Spleen (tissue), 7 donors: ENCODE data around the gene LCAT.

Experiments
- POLR2A ChIP-seq, 3 donors: fragments of 450-650 bp; IDR thresholded peaks; one replicate each; pipeline ENCODE4 v1.5.1; 2017; ENCODE audit warnings: antibody characterized with exemption in 3 of 3, mild to moderate bottlenecking in 1 of 3
- POLR2AphosphoS5 ChIP-seq, 3 donors: sonication (generic); formaldehyde crosslinking; IDR thresholded peaks; one replicate each; pipeline ENCODE4 v1.5.1; 2017; ENCODE audit warnings: antibody characterized with exemption in 3 of 3
- TF ChIP-seq, protein P1 (sequence below), 11 experiments: fragments of 200-600 bp in 7 of 11; fragments of 450-650 bp in 4 of 11; sonication (generic) in 4 of 11; IDR thresholded peaks in 8 of 11; conservative IDR thresholded peaks in 3 of 11; 1 replicate in 7 of 11; 2 replicates in 4 of 11; pipeline versions ENCODE4 v1.4.0 to v1.8.0; 2016 to 2021; ENCODE audit warnings: antibody characterized with exemption in 11 of 11, inconsistent platforms in 4 of 11, mild to moderate bottlenecking in 1 of 11
- donor health status: DM: no; HTN: no; CAD: no; lungs with moderate emphysema.
- donor health status: DM: no; HTN: no; CAD: no.
- donor health status: DM: no; HTN: no; CAD: no.

GRCh38 chr16:67950335-67950843, 6.5 kb upstream of the LCAT start:
- TF ChIP-seq, protein P1, sequence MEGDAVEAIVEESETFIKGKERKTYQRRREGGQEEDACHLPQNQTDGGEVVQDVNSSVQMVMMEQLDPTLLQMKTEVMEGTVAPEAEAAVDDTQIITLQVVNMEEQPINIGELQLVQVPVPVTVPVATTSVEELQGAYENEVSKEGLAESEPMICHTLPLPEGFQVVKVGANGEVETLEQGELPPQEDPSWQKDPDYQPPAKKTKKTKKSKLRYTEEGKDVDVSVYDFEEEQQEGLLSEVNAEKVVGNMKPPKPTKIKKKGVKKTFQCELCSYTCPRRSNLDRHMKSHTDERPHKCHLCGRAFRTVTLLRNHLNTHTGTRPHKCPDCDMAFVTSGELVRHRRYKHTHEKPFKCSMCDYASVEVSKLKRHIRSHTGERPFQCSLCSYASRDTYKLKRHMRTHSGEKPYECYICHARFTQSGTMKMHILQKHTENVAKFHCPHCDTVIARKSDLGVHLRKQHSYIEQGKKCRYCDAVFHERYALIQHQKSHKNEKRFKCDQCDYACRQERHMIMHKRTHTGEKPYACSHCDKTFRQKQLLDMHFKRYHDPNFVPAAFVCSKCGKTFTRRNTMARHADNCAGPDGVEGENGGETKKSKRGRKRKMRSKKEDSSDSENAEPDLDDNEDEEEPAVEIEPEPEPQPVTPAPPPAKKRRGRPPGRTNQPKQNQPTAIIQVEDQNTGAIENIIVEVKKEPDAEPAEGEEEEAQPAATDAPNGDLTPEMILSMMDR (IDR thresholded peaks at IDR 0.05 in 8 of 11, conservative IDR thresholded peaks at IDR 0.05 in 3 of 11), result no peak
- TF ChIP-seq POLR2A (IDR thresholded peaks at IDR 0.05) (no peak), POLR2AphosphoS5 (IDR thresholded peaks at IDR 0.05) (no peak)
